Measurements from ENCODE around the gene G6PC2.
A peak's percentile ranks its signal among the peaks of the same experiment; 100 is the strongest.
"Not testable (repeated sequence)": the region's sequence is repeated elsewhere in the genome, so short reads cannot be mapped to it uniquely, and the experiment has no call there.

Gene G6PC2

DNA sequence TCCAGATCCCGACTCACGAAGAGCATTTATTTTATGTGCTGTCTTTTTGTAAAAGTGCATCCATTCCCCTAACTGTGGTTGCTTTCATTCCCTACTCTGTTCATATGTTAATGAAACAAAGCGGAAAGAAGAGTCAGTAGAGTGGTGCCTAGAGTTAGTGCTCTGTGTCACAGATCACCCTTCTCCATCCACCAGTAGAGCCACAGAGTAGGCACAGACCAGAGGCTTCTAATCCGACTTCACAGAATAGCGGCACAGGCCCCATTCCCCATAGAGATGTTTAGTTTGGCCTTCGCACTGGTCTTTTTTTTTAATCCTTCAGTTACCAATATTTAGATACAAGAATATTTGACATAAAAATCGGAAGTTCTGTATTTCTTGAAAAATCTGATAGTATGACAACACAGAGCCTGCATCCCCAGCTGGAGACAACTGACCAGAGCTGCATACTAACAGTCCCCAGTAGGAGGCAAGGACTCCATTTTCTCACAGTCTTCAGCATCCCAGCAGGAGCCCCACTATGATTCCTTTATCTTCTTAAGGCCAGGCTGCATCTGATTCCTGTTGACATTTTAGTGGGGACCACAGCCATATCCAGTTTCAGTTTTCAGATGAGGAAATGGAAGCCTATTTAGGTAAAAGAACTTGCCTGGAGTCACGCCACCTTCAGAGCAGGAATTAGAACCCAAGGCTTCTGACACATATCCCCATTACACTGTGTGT is 7.0 kb downstream of the G6PC2 start:
- DNase-seq: no peak

DNA sequence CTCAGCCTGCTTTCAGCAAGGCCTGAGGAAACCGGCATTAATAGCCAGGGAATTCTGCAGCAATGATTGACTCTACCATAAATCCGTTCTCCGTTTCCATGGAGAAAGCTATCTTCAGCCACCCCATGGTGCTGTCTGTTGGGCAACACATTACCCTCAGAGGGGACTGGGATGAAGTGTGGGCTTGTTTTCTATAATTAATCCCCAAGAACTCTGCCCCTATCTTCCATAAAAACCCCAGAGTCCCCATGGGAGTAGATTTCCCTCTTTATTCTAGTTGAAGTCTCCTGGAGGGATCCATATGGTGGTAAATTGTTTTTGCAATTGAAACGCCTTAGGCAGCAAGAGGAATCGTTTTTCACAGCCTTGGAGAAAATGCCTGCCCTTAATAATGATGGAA is 9.2 kb downstream of the G6PC2 start:
- DNase-seq: no peak

DNA sequence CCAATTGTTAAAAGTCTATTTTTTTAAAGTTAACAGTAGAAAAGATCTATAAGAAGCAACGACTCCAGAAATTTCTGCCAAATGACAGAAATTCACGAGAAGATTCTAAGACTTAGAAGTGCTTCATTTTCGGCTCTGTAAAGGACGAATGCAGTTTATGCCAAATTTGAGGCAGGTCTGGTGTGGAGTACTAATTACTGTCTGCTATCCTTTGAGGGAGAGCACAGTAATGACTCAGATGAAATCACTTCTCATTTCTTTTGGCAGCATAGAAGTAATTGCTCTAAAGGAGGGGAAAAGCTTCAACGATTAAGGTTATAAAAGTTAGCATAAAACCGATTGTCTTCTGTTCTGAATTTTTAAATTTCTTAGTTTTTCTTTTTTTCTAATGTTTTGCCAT is 11.4 kb downstream of the G6PC2 start:
- no peak for DNase-seq

DNA sequence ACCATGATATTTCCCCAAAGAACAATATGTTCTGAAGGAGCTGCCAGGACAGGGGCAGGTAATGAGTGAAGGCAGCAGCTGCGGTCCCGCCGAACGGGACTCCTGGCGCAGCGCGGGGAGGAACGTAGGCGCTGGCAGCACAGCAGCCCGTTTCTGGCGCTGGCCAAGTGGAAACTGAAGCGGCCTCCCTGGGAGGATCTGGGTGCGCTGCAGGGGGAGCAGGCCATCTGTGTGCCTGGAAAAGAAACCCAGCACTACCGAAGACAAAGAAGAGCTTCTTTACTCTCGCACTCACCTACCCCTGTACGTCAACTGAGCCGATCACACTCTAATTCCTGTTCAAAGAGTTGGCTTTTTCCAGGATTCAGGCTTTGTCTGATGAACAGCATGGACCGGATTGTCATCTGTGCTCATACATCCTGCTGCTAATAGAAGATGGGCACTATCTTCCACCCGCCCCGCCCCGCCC is 11.8 kb downstream of the G6PC2 start:
- peak; percentile 12 for DNase-seq

DNA sequence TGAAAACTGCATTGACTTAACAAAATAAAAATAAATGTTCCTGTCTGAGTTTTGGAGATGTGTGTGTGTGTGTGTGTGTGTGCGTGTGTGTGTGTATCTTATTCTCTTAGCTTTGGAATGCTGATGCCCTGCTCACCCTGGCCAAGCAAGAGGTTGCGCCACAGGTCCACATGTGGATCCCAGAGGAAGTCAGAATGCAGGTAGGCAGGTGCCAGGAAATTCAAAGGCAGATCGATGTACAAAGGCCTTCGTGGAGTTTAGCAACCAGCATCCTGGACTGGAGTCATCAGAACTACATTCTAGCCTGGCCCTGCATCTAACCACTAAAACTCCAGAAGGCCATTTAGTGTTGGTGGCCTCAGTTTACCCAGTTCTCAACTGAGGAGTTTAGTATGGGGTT is 12.4 kb downstream of the G6PC2 start:
- no peak for DNase-seq

DNA sequence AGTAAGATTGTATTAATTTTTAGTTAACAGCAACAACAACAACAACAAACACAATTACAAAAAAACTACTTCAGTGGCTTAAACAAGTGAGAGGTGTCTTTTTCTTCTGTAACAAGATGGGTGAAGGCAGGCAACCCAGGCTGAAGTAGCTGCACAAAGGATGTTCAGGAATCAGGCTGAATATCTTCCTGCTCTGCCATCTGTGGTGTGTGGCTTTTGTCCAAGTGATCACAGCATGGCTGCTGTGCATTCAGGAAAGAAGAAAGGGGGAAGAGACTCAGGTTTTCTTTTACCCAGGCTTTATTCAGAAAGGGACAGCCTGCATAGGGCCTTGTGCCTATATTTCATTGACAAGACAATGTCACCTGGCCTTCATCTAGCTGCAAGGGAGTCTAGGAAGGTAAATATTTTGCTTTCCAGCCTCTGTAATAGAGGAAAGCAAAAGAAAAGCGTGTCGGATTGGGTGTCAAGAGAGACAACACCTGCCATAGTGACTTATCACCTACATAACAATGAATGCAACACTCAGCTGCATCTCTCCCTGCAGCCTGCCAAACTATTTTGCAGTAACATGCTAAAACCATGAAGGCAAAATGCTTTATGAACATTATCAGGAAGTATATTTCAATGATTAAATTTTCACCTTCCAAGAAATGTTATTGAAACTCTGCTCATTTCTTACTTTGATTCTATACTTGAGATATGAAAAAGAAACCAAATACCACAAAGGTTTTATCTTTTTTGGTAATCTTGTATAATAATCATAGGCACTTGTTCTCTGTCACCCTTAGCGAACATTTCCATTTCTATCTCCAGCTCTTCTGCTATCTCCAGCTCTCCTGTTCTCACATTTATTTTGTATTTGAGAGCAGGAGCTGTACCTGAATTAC is 14.6 kb downstream of the G6PC2 start:
- no peak for DNase-seq

- DNase-seq: no peak
Measured at GRCh38 chr2:168916331-168916675, 15.2 kb downstream of the G6PC2 start.

DNA sequence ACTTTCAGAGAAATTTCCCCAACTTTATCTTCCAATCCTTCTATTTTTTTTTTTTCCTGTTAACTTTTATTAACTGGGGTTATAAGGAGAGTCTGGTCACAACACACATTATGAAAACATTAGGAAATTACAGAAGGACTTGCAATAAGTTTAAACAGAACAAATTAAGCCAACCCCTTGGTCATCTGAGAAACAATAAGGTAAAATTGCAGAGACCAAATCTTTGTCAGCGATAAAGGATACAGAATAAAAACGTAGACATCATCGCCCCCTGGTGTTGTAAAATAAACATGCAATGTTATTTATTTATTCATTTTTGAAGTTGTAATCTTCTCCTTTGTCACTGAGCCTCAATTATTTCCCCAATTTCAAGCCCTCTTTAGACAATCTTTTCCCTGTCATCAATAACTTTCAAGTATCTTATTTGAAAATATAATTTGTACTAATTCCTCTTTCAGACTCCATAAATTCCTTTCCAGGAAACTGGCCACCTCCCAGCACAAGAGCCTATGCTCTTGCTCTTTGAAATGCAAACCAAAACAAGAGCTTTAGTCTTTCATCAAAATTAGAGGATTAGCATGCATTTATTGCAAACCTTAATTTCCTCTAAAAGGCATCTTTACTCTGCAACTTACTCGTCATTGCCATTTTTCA is 19.5 kb downstream of the G6PC2 start:
- peak; percentile 27 for DNase-seq

DNA sequence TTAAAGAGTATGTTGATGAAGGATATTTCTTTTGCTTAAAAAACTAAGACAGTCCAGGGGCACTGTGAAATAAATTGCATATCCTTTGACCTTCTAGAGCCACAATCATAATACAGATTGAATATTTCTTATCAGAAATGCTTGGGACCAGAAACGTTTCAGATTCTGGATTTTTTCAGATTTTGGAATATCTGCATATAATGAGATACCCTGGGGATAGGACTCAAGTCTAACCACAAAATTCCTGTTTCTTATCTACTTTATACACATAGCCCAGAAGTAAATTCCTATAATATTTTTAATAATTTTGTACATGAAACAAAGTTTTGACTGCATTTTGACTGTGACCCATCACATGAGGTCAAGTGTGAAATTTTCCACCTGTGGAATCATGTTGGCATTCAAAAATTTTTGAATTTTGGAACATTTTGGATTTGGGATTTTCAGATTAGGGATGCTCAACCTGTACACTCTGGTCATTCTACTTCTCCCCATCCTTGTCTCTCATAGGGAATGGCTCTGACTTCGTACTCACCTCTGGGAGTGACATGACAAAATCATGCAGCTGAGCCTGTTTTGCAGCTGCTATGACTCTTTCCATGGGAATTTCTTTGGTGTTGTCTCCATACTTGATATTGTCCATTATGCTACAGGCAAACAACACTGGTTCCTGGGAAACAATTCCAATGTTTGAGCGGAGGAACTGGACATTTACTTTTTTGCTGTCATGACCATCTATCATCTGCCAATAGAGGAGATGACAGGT is 25.7 kb downstream of the G6PC2 start:
- no peak for DNase-seq

DNA sequence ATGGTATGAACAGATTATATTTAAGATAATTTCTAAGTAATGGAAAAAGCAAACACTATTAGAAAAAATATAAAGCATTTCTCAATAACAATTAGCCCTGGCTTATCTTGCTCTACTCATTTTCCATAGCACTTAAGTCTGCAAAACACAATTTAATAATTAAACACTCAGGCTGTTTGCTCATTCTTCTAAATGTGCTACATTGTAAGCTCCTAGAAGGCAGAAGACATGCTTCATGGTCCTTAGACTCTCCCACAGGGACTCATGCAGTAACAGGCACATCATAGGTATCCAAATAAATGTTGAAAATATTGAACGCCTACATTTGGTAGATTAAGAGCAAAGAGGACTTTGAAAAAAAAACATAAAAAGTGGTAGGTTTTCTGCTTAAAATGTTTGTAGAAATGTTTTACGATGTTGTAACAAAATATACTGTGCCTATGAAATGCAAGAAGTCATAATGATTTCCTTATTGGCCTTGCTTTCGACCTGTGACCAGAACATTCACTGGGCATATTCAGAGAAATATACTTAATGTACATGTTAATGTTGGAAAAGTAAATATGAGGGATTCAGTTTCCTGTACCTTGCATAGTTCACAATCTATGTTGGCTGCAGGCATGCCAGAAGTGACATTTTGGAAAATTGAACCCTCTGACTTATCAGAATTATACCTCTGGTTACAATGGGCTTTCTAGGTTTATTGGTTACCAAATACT is 27.2 kb downstream of the G6PC2 start:
- DNase-seq: no peak

DNA sequence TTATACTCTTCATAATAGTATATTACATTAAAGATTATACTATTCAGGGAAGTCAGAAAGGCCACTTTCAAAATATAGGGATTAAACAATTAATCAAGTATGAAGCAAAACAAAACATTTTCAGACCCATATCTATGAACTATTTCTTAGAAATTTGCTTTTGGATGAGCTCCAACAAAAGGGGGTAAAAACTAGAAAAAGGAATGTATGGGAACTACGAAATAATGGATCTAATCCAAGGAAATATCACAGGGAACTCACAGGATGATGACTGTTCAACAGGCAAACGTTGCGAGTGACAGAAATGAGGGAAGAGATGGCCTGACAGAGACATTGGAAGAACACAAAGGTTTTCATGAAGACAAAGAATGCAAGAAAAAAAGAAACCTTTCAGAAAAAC is 27.9 kb downstream of the G6PC2 start:
- peak; percentile 4 for DNase-seq

DNA sequence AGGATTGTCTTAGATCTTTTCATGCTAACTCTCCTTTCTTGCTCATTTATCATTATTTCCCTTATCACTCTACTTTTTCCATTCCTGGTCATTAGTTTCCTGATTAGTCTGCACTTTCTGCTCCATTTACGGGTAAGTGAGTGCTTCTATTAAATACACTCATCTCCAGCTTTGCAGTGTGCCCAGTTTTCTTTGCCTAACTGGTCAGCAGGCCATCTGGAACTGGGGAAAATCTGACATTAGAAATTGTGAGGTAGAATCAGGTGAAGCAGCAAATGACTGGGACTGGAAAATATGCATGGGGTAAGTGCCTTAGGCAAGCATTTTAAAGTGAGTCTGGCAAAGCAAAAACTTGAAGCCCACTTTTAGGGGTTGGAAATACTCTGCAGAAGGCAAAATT is 29.2 kb downstream of the G6PC2 start:
- DNase-seq: no peak

- not testable (repeated sequence) for DNase-seq
Measured at GRCh38 chr2:168932174-168932573, 31.1 kb downstream of the G6PC2 start.

DNA sequence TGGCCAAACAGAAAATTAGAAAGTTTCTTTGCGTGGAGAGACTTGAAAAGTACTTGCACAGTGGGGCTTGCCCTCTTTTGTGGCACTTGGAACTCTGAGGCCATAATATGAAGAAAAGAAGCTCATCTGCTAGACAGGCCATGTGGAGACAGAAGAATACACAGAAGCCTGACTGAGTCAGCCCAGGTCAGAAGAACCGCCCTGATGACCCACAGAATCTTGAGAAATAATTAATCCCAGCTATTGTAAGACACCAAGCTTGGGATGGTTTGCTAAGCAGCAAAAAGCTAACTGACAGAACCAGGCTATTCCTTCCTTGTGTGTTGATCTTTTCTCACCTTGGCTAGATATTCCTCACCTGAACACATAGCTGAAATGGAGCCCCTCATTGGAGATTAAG is 33.7 kb downstream of the G6PC2 start:
- DNase-seq: no peak

GRCh38 chr2:168935810-168936581 is 34.9 kb downstream of the G6PC2 start:
- DNase-seq: peak; percentile 13

GRCh38 chr2:168939061-168939460 is 38.0 kb downstream of the G6PC2 start:
- DNase-seq: no peak

- no peak for DNase-seq
Measured at GRCh38 chr2:168939918-168940317, 38.8 kb downstream of the G6PC2 start.

DNA sequence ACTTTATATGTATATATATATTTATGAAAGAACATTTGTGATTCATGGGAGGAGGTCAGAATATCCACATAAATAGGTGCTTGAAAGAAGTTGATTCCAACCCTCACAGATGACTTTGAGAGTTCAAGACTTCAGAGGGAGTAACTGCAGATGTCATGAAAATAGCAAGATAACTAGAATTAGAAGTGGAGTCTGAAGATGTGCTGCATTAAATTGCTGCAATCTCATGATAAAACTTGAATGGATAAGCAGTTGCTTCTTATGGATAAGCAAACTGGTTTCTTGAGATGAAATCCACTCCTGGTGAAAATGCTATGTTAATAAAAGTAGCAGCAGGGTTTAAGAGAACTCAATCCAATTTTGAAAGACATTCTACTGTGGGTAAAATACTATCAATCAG is 40.2 kb downstream of the G6PC2 start:
- no peak for DNase-seq

- no peak for DNase-seq
Measured at GRCh38 chr2:168944065-168944464, 43.0 kb downstream of the G6PC2 start.

- DNase-seq: no peak
Measured at GRCh38 chr2:168945508-168945907, 44.4 kb downstream of the G6PC2 start.

DNA sequence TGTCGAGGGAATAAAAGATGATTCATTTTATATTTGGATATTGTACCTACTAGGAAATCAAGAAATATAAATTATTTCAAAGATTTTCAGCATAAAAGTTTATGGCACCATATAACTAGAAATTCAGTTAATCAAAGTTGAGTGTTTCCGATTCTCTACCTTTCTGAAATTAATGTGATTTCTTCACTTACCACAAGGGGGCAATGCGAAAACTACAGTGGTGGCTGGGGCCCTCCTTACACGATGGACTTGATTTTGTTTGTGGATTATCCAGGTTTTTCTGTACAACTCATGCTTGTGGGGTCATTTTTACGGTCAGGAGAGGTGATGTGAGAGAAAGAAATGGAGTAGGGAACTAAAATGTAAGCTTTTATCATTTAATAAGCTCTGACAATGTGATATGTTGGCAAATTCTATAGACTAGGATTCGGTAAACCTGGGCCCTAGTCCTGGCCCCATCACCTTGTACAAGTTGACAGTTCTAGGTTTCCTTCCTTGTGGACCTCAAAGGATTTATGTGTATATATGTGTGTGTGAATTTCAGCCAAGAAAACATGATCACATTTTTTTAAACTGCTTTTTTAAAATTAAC is 47.6 kb downstream of the G6PC2 start:
- DNase-seq: no peak
